ENCODE measurements around the gene RIOK1.

RIOK1 gene

DNA sequence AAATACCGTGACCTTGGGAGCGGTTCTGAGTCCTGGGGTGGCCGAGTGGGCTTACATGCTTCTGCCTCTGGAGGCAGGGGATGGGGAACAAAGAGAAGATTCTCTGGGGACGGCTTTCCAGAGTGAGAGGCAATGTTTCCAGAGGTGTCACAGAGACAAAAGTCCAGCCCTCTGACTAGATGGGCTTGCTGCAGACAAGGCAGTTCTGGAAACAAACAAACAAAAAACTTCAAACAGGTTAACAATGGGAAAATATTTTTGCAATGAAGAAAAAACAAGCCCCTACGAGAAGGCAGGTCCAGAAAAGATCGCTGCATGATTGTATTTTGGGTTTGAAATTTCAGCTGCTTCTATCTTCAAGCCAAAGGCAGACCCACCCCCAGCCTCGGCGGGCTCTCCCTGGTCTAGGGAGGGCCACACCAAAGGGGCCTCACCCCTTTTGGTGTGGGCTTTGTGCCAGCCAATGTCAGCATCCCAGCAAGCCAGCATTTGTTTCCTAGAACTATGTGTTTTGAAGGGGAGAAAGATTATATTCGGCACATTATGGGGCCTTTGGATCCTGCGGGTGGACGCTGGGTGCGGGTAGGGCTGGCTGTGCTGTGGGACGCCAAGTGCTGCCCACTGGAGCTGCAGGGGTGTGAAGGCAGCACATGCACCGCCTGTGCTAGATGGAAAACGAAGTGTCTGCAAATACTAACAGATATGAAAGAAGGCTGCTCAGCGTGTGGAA is 42.9 kb downstream of the RIOK1 start:
- Histone ChIP-seq H3K27me3 (no peaks in the 10 kb centered on the region), H3K9me3 (no peaks in the 10 kb centered on the region; the same call in 1 of the 2 replicates), H3K4me3 (ENCODE audit: low read depth, low read length) (no peak overlapping the region), H3K36me3 (no peaks in the 10 kb centered on the region), H3K4me1 (no peaks in the 10 kb centered on the region)
- DNase-seq: no peak
- TF ChIP-seq, protein P1, sequence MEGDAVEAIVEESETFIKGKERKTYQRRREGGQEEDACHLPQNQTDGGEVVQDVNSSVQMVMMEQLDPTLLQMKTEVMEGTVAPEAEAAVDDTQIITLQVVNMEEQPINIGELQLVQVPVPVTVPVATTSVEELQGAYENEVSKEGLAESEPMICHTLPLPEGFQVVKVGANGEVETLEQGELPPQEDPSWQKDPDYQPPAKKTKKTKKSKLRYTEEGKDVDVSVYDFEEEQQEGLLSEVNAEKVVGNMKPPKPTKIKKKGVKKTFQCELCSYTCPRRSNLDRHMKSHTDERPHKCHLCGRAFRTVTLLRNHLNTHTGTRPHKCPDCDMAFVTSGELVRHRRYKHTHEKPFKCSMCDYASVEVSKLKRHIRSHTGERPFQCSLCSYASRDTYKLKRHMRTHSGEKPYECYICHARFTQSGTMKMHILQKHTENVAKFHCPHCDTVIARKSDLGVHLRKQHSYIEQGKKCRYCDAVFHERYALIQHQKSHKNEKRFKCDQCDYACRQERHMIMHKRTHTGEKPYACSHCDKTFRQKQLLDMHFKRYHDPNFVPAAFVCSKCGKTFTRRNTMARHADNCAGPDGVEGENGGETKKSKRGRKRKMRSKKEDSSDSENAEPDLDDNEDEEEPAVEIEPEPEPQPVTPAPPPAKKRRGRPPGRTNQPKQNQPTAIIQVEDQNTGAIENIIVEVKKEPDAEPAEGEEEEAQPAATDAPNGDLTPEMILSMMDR (IDR thresholded peaks at IDR 0.05; ENCODE audit: low read depth, low read length): no peak

DNA sequence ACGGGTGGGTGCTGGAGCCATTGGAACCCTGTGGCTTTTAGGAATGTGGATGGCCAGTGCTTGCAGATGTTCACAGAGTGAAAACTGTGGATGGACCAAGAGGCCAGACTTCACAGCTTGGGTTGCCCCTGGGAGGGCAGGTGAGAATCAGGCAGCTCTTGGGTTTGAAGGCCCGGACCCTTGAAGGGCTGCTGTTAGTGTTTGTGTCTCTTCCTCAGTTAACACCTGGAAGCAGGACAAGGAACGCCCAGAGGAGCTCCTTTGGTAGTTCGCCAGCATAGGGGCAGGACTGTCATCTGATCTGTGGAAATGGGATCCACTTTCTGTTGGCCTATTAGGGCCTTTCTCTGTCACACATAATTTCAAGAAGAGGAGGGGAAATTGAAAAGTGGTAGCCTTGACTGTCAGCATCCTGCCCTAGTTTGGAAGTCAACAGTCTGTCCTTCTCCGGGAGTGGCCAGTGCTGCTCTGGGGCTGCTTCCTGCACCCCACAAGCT is 43.6 kb downstream of the RIOK1 start:
- no peaks in the 10 kb centered on the region; the same call in 1 of the 2 replicates for H3K9me3 ChIP-seq
- no peaks in the 10 kb centered on the region for H3K4me1 ChIP-seq
- H3K36me3 ChIP-seq: no peaks in the 10 kb centered on the region
- no peak for DNase-seq
- no peaks in the 10 kb centered on the region for H3K27me3 ChIP-seq
- TF ChIP-seq, protein P1 (IDR thresholded peaks at IDR 0.05; ENCODE audit: low read depth, low read length): no peak
- no peak overlapping the region for H3K4me3 ChIP-seq (ENCODE audit: low read depth, low read length)

DNA sequence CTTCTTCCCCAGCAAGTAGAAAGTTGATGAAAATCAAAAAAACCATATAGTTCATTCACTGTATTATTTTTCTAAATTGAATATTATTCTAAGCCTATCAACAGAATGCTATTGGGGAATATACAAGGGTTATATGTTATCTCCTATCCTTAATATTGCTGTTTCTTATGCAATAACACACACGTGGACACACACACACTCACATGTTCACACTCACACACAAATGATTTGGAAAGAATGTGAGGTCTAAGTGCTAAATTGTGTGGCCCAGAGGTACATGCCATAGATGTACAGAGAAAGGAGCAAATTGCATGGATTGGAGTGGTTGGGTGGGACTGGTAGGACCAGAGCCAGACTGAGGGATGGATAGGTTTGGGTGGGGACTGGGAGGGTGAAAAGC is 45.1 kb downstream of the RIOK1 start:
- no peak overlapping the region for H3K4me3 ChIP-seq (ENCODE audit: low read depth, low read length)
- H3K36me3 ChIP-seq: no peaks in the 10 kb centered on the region
- no peak for DNase-seq
- no peaks in the 10 kb centered on the region; the same call in 1 of the 2 replicates for H3K9me3 ChIP-seq
- H3K4me1 ChIP-seq: no peaks in the 10 kb centered on the region
- TF ChIP-seq, protein P1 (IDR thresholded peaks at IDR 0.05; ENCODE audit: low read depth, low read length): no peak
- no peaks in the 10 kb centered on the region for H3K27me3 ChIP-seq

DNA sequence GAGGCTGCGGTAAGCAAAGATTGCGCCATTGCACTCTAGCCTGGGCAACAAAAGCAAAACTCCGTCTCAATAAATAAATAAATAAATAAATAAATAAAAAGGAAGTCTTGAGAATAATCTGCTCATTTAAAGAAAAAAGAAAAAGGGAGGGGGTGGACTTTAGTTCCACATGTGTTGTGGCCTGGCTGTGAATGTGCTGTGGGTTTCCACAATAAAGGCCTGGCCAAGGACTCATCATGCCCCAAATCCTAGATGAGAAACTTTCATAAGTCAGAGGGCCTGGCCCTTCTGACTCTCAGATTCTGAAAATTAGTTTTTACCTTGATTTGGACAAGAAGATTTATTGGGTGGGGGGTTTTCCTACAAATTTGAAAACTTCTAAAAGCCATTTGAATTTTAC is 48.4 kb downstream of the RIOK1 start:
- DNase-seq: no peak
- TF ChIP-seq, protein P1 (IDR thresholded peaks at IDR 0.05; ENCODE audit: low read depth, low read length): no peak
- H3K9me3 ChIP-seq: no peaks in the 10 kb centered on the region; the same call in 1 of the 2 replicates
- H3K4me3 ChIP-seq (ENCODE audit: low read depth, low read length): no peak overlapping the region
- no peaks in the 10 kb centered on the region for H3K27me3 ChIP-seq
- H3K36me3 ChIP-seq: no peaks in the 10 kb centered on the region
- no peaks in the 10 kb centered on the region for H3K4me1 ChIP-seq

DNA sequence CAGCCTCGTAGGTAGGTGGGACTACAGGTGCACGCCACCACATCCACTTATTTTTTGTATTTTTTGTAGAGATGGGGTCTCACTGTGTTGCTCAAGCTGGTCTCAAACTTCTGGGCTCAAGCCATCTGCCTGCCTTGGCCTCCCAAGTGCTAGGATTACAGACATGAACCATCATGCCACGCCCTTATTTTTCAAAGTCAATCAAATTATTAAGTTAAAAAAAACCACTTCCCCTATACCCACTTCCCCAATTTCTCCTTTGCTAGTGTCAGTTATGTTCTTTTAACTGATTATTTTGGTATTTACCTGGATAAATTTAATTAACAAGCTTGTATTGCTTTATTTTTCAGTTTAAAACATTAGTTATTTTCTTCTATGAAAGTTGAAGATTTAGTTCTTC is 49.6 kb downstream of the RIOK1 start:
- Histone ChIP-seq H3K36me3 (no peaks in the 10 kb centered on the region), H3K4me1 (no peaks in the 10 kb centered on the region), H3K4me3 (ENCODE audit: low read depth, low read length) (no peak overlapping the region), H3K27me3 (no peaks in the 10 kb centered on the region), H3K9me3 (no peaks in the 10 kb centered on the region; the same call in 1 of the 2 replicates)
- TF ChIP-seq, protein P1 (IDR thresholded peaks at IDR 0.05; ENCODE audit: low read depth, low read length): no peak
- no peak for DNase-seq

DNA sequence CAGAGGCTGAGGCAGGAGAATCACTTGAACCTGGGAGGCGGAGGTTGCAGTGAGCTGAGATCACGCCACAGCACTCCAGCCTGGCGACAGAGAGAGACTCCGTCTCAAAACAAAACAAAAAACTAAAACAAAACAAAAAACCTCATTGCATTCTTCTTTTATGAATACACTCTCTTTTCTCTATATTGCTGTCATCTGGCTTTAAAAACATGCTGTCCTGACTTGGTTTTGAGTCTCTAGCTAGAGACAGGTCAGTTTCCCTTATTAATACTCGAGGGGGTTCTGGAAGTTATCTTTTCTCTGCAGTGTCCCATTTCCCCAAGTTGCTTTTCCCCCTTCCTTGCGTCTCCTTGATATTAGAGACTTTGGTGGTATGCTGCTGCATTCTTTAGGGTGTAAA is 50.9 kb downstream of the RIOK1 start:
- Histone ChIP-seq H3K27me3 (peaks cover 4% of the 10 kb centered on the region; the same call in 1 of the 2 replicates), H3K36me3 (no peaks in the 10 kb centered on the region), H3K4me1 (no peaks in the 10 kb centered on the region), H3K4me3 (ENCODE audit: low read depth, low read length) (no peak overlapping the region), H3K9me3 (no peaks in the 10 kb centered on the region; the same call in 1 of the 2 replicates)
- TF ChIP-seq, protein P1 (IDR thresholded peaks at IDR 0.05; ENCODE audit: low read depth, low read length): no peak
- DNase-seq: no peak

All from BE2C (cell line).